Upper lobe of right lung (tissue), 1 donor: Measurements from ENCODE around the gene BLTP3A. TPM values are rescaled to one million over a fixed set of nuclear protein-coding genes. Genes with fewer than 3 reads are reported as not detected.
"Not testable (repeated sequence)": the region's sequence is repeated elsewhere in the genome, so short reads cannot be mapped to it uniquely, and the experiment has no call there.

Source experiments
- ATAC-seq: fragments of 200-7000 bp; cut with Tn5 transposase; one replicate; pipeline ENCODE4 v1.9.1; 2020; ENCODE audit warnings: mild to moderate bottlenecking, moderate library complexity
- DNase-seq: peaks from one replicate; pipeline ENCODE4 v3.0.0-alpha.2; 2020
- H3K27ac ChIP-seq: fragments of 200-600 bp; one replicate; pipeline ENCODE4 v1.8.0; 2022
- H3K27me3 ChIP-seq: fragments of 200-600 bp; one replicate; pipeline ENCODE4 v1.8.0; 2022; ENCODE audit warnings: mild to moderate bottlenecking
- H3K36me3 ChIP-seq: fragments of 200-600 bp; one replicate; pipeline ENCODE4 v1.8.0; 2022
- H3K4me1 ChIP-seq: fragments of 200-600 bp; one replicate; pipeline ENCODE4 v1.8.0; 2022
- H3K4me3 ChIP-seq: fragments of 200-600 bp; one replicate; pipeline ENCODE4 v1.8.0; 2022; ENCODE audit warnings: mild to moderate bottlenecking
- H3K9me3 ChIP-seq: fragments of 200-600 bp; one replicate; pipeline ENCODE4 v1.8.0; 2022
- CTCF ChIP-seq: fragments of 200-600 bp; IDR thresholded peaks from one replicate; pipeline ENCODE4 v1.8.0; 2022; ENCODE audit warnings: antibody characterized with exemption
- intact Hi-C: fragments of 100-400 bp; cut with DNase I; formaldehyde crosslinking; loops from one replicate; pipeline ENCODE4 v1.11.0; 2022
- total RNA-seq: library from RNA; stranded (reverse); fragmentation: NEBNext Ultra II Directional; extraction: Animal tissue kit (Norgen Biotek cat#: 25700); gene quantifications from one replicate; pipeline ENCODE4 v1.2.1, GENCODE V29; 2021
- donor health status: DM: no; HTN: yes; CAD: no; lungs with severe emphysema.

Gene BLTP3A
- total RNA-seq, 1 donor from 2014 or later = 12.9 TPM

GRCh38 chr6:34768148-34768547 lies 23.7 kb upstream of the BLTP3A start:
- no peak for DNase-seq
- no peak overlapping the region for H3K4me3 ChIP-seq
- no peaks in the 10 kb centered on the region for H3K9me3 ChIP-seq
- H3K27ac ChIP-seq = no peak overlapping the region
- H3K27me3 ChIP-seq = no peaks in the 10 kb centered on the region
- intact Hi-C loops = no loop called here
- TF ChIP-seq CTCF = no peak
- H3K36me3 ChIP-seq = peaks cover 100% of the 10 kb centered on the region
- no peaks in the 10 kb centered on the region for H3K4me1 ChIP-seq
- no peak for ATAC-seq

GRCh38 chr6:34771727-34772126 lies 20.2 kb upstream of the BLTP3A start:
- no peak overlapping the region for H3K27ac ChIP-seq
- ATAC-seq (no peak), DNase-seq (no peak)
- H3K27me3 ChIP-seq = no peaks in the 10 kb centered on the region
- no peaks in the 10 kb centered on the region for H3K9me3 ChIP-seq
- H3K4me3 ChIP-seq = no peak overlapping the region
- TF ChIP-seq CTCF = no peak
- peaks cover 90% of the 10 kb centered on the region for H3K36me3 ChIP-seq
- no peaks in the 10 kb centered on the region for H3K4me1 ChIP-seq
- intact Hi-C loops = no loop called here

GRCh38 chr6:34772940-34773339 lies 18.9 kb upstream of the BLTP3A start:
- Histone ChIP-seq H3K36me3 (peaks cover 78% of the 10 kb centered on the region), H3K4me1 (no peaks in the 10 kb centered on the region), H3K9me3 (no peaks in the 10 kb centered on the region), H3K27ac (no peak overlapping the region), H3K4me3 (no peak overlapping the region), H3K27me3 (no peaks in the 10 kb centered on the region)
- no peak for ATAC-seq
- no peak for DNase-seq
- TF ChIP-seq CTCF = no peak
- intact Hi-C loops = no loop called here

- Histone ChIP-seq H3K27me3 (no peaks in the 10 kb centered on the region), H3K4me3 (no peak overlapping the region), H3K36me3 (peaks cover 69% of the 10 kb centered on the region), H3K27ac (no peak overlapping the region), H3K9me3 (no peaks in the 10 kb centered on the region), H3K4me1 (no peaks in the 10 kb centered on the region)
- no peak for TF ChIP-seq CTCF
- intact Hi-C loops = no loop called here
- no peak for DNase-seq
- ATAC-seq = no peak
Measured at GRCh38 chr6:34773916-34774315, 18.0 kb upstream of the BLTP3A start.

- ATAC-seq = no peak
- H3K36me3 ChIP-seq = peaks cover 58% of the 10 kb centered on the region
Measured at GRCh38 chr6:34774967-34775366, 16.9 kb upstream of the BLTP3A start.

GRCh38 chr6:34785375-34785774 lies 6.5 kb upstream of the BLTP3A start:
- intact Hi-C loops, H3K27me3 ChIP-seq, DNase-seq, H3K4me3 ChIP-seq, ATAC-seq, H3K36me3 ChIP-seq, H3K4me1 ChIP-seq, H3K27ac ChIP-seq, H3K9me3 ChIP-seq: not testable (repeated sequence)

More at GRCh38 chr6:34774967-34775366, 16.9 kb upstream of the BLTP3A start:
- Histone ChIP-seq H3K9me3 (no peaks in the 10 kb centered on the region), H3K27ac (no peak overlapping the region), H3K27me3 (no peaks in the 10 kb centered on the region), H3K4me3 (no peak overlapping the region), H3K4me1 (no peaks in the 10 kb centered on the region)
- DNase-seq = no peak
- intact Hi-C loops = no loop called here
- no peak for TF ChIP-seq CTCF

GRCh38 chr6:34787152-34787551 lies 4.7 kb upstream of the BLTP3A start:
- H3K4me3 ChIP-seq, H3K9me3 ChIP-seq, H3K4me1 ChIP-seq, ATAC-seq, H3K27me3 ChIP-seq, H3K27ac ChIP-seq, H3K36me3 ChIP-seq, DNase-seq, intact Hi-C loops: not testable (repeated sequence)
